Kasumi-1 (cell line): ENCODE measurements around the gene POFUT1.
"Not testable (repeated sequence)": the region's sequence is repeated elsewhere in the genome, so short reads cannot be mapped to it uniquely, and the experiment has no call there.

Experiments used
- DNase-seq, 2 experiments: peaks; one replicate each; lab custom pipeline; 2025; lab: John Stamatoyannopoulos, UW

Gene POFUT1

GRCh38 chr20:32207626-32208498 lies at the start of gene POFUT1, which contains the start of gene PLAGL2:
Gene POFUT1 (plus strand): TSS chr20:32207880. CDS start chr20:32207942, 62 bp downstream.
Gene PLAGL2 (minus strand): TSS chr20:32207743. CDS start chr20:32202178, 5,565 bp downstream.
- DNase-seq: peak; percentile 57 to 69

- DNase-seq: no peak
Observed at GRCh38 chr20:32158351-32158750, 49.3 kb upstream of the POFUT1 start.

- no peak for DNase-seq
Observed at GRCh38 chr20:32158943-32159660, 48.6 kb upstream of the POFUT1 start.

- DNase-seq: no peak
Observed at GRCh38 chr20:32159766-32160221, 47.9 kb upstream of the POFUT1 start.

- no peak for DNase-seq
Observed at GRCh38 chr20:32160341-32160740, 47.3 kb upstream of the POFUT1 start.

- DNase-seq: no peak
Observed at GRCh38 chr20:32162351-32162750, 45.3 kb upstream of the POFUT1 start.

GRCh38 chr20:32163951-32164350 lies 43.7 kb upstream of the POFUT1 start:
- DNase-seq: peak; percentile 40 to 58

- DNase-seq: no peak
Observed at GRCh38 chr20:32164984-32165735, 42.5 kb upstream of the POFUT1 start.

- no peak for DNase-seq
Observed at GRCh38 chr20:32165836-32166545, 41.7 kb upstream of the POFUT1 start.

GRCh38 chr20:32167552-32167951 lies 40.1 kb upstream of the POFUT1 start:
- DNase-seq: no peak

- no peak for DNase-seq
Observed at GRCh38 chr20:32168184-32168910, 39.3 kb upstream of the POFUT1 start.

- DNase-seq: not testable (repeated sequence)
Observed at GRCh38 chr20:32177696-32178095, 30.0 kb upstream of the POFUT1 start.

GRCh38 chr20:32179515-32179914 lies 28.2 kb upstream of the POFUT1 start:
- DNase-seq: no peak

GRCh38 chr20:32179934-32180333 lies 27.7 kb upstream of the POFUT1 start:
- no peak for DNase-seq

- no peak for DNase-seq
Observed at GRCh38 chr20:32181606-32182005, 26.1 kb upstream of the POFUT1 start.

GRCh38 chr20:32183947-32184635 lies 23.6 kb upstream of the POFUT1 start:
- no peak for DNase-seq

GRCh38 chr20:32184961-32185603 lies 22.6 kb upstream of the POFUT1 start:
- no peak for DNase-seq

GRCh38 chr20:32186506-32186905 lies 21.2 kb upstream of the POFUT1 start:
- DNase-seq: no peak

- DNase-seq: no peak
Observed at GRCh38 chr20:32188376-32189122, 19.1 kb upstream of the POFUT1 start.
